Epithelial cell of proximal tubule (primary cell): ENCODE data around the gene ESPN. TPM values are rescaled to one million over a fixed set of nuclear protein-coding genes. Genes with fewer than 3 reads are reported as not detected.
"Not testable (repeated sequence)": the region's sequence is repeated elsewhere in the genome, so short reads cannot be mapped to it uniquely, and the experiment has no call there.

Source experiments
- DNase-seq: peaks from one replicate; pipeline ENCODE4 v3.0.0-alpha.2; 2011; ENCODE audit warnings: low read depth
- H3K4me3 ChIP-seq: 2 replicates; pipeline ENCODE4 v1.5.1; 2011; ENCODE audit warnings: low read depth, mild to moderate bottlenecking, low read length
- total RNA-seq: library from RNA; depleted of rRNA; stranded (reverse); fragments of >200 nt; gene quantifications from 2 replicates; pipeline ENCODE4 v1.2.3, GENCODE V29; 2015
- TF ChIP-seq, protein P1 (sequence below): conservative IDR thresholded peaks from 2 replicates; pipeline ENCODE4 v1.5.1; 2012; ENCODE audit warnings: low read depth, mild to moderate bottlenecking, low read length

The ESPN gene
- total RNA-seq, 1 donor from 2014 or later = not detected

DNA sequence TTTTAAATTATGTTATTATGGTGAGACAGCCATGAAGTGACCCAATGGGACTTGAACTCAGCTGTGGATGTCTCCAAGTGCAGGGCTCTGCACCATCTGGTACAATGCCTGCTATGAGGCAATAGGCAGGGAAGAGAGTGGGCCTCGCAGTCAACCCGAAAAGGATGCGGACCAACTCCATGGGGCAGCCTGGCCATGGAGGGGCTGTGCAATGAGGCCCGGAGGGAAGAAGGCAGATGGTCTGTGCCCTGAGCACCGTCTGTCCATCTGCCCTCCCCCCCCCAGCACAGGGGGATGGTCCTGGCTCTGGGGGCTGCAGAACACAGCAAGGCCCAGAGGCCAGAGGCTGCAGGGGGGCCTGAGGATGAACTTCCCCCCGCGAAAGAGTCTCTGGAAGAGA is 17.0 kb downstream of the ESPN start:
- DNase-seq = no peak

DNA sequence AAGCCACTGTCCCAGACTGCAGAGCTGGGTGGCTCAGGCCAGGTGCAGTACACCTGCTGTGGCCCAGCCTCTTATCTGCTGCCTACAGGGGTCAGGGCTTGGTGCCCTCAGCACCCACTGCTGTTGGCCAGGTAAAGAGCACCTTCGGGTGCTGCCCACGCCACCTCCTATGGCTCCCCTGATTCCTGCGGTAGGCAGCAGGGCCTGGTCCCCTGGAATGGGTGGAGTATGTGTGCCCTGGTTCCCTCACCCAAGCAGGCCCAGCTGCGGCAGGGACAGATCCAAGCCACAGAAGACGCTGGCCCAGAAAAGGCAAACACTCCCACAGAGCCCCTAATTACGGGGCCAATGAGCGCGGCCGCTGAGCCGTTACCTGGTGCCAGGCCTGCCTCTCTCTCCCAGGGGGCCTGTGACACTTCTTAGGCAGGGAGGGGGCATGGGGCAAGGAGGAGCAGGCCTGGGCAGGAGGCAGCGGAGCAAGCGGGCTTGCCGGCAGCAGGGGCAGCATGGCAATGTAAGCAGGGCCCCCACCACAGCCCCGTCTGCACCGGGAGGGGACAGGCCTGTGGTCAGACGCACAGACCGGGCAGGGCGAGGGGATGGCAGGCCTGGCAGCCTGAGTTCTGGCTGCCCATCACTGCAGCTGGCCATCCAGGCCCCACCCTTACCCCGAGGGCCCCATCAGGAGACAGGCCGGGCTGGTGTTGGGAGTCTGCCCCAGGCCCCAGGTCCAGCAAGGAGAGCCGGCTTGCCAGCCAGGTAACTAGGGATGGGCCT is 19.0 kb downstream of the ESPN start:
- no peak for DNase-seq
- TF ChIP-seq, protein P1, sequence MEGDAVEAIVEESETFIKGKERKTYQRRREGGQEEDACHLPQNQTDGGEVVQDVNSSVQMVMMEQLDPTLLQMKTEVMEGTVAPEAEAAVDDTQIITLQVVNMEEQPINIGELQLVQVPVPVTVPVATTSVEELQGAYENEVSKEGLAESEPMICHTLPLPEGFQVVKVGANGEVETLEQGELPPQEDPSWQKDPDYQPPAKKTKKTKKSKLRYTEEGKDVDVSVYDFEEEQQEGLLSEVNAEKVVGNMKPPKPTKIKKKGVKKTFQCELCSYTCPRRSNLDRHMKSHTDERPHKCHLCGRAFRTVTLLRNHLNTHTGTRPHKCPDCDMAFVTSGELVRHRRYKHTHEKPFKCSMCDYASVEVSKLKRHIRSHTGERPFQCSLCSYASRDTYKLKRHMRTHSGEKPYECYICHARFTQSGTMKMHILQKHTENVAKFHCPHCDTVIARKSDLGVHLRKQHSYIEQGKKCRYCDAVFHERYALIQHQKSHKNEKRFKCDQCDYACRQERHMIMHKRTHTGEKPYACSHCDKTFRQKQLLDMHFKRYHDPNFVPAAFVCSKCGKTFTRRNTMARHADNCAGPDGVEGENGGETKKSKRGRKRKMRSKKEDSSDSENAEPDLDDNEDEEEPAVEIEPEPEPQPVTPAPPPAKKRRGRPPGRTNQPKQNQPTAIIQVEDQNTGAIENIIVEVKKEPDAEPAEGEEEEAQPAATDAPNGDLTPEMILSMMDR = no peak
- H3K4me3 ChIP-seq = no peak overlapping the region

More for the DNA sequence above, 17.0 kb downstream of the ESPN start:
- no peak overlapping the region for H3K4me3 ChIP-seq
- TF ChIP-seq, protein P1 = no peak

DNA sequence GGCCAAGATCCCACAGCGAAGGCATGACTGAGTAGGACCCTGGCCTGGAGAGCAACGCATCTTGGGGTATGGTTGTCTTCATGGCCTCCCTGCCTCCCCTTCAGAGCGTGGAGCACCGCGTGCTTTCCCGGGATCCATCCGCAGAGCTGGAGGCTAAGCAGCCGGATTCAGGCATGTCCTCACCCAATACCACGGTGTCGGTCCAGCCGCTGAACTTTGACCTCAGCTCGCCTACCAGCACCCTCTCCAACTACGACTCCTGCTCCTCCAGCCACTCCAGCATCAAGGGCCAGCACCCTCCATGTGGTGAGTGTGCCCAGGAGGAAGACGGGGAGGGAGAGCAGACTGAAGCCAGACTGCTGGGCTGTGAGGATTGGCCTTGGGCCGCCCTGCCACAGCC is 19.8 kb downstream of the ESPN start:
- TF ChIP-seq, protein P1 = no peak
- no peak overlapping the region for H3K4me3 ChIP-seq
- no peak for DNase-seq

DNA sequence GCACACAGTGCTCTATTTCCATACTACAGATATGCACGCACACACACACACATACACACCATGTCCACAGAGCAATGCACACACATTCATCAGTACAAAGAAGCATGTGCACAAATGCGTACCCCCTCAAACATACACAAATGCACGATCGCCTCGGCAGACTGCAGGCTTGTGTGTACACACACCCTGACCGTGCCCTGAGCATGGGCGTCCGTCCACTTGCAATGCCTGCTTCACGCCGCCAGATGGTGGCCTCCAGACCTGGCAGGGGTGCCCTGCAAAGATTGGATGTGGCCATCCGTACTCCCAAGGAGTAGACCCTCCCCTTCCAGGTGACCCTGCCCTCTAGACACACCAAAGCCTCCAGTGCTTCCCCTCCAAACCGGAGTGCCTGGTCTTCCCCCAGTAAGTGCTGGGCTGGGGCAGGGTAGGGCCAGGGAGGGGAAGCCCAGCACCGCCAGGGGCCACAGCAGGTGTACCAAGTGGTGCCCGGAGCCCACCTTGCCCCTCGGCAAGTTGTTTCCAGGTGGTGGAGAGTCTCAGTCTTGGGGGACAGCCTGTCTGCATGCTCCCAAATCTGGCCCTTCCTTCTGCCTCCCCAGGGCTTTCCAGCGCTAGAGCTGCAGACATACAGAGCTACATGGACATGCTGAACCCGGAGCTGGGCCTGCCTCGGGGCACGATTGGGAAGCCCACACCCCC is 20.6 kb downstream of the ESPN start:
- no peak for DNase-seq
- TF ChIP-seq, protein P1 = peak; percentile 65

DNA sequence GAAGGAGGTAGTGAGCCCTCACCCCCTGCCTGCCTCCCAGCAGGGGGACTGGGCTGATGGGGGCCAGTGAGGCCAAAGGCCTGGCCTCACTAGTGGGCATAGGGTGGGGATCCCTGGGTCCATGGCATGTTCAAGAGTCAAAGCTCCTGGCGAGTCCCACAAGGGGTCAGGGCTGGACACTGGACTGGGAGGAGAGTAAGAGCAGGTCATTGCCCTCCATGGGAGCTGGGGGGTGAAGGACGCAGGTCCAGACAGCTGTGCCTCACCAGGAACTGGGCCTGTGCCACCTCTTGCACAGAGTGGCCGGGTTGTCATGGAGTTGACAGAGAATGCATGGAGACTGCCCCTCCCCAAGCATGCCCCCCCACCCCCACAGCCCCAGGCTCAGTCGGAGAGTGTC is 21.4 kb downstream of the ESPN start:
- not testable (repeated sequence) for H3K4me3 ChIP-seq, DNase-seq

More for the DNA sequence above, 20.6 kb downstream of the ESPN start:
- H3K4me3 ChIP-seq = no peak overlapping the region

DNA sequence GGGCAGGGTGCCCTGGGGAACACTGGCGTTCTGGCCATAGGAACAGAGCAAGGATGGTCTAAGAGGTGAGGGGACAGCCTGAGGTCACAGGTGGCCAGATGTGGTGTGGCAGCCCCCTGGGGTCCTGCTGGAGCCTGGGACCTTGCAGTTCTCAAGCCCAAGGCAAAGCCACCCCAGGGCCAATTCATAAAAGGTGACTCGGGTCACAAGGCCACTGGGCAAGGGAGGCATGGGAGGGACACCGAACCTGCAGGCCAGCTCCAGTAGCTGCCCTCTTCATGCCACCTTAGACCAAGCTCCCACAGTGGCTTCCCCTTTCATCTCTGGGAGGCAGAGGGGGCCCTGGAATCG is 22.1 kb downstream of the ESPN start:
- H3K4me3 ChIP-seq = no peak overlapping the region
- TF ChIP-seq, protein P1 = no peak
- DNase-seq = no peak

DNA sequence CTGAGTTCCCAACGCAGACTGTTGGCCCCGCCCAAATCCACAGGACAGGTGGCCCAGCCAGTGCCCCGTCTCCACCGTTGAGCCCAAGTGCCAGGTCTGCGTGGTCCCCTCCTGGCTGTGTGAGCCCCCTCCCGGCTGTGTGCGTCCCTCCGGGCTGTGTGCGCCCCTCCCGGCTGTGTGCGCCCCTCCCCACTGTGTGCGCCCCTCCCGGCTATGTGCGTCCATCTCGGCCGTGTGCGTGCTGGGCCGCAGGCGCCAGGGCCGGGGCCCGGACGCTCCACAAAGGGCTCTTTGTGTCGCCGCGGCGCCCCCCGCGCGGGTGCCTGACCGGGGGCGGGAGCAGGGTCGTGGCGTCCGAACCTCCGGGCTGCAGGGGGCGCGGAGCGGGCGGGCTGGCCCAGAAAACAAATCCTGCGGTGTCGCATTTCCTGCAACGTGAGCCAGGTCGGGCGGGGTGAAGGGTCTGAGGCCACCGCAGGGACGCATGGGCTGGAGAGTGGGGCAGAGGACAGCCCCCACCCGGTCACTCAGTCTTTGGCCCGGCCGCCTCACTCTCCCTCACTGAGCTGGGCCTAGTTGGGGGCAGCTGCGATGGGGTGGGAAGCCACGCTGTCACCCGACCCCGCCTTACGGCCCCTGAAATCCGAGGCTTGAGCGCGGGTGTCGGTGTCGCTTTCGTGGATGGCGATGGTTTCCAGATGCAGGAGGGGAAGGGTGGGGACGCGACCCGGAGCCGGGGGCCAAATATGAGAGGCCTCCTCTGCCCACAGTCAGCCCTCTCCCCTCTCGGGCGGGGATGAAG is 22.6 kb downstream of the ESPN start:
- no peak for DNase-seq
- H3K4me3 ChIP-seq = no peak overlapping the region
- TF ChIP-seq, protein P1 = no peak
